ENCODE data around the gene NUDT2. TPM values are rescaled to one million over a fixed set of nuclear protein-coding genes. Genes with fewer than 3 reads are reported as not detected.
"Not testable (repeated sequence)": the region's sequence is repeated elsewhere in the genome, so short reads cannot be mapped to it uniquely, and the experiment has no call there.

The NUDT2 gene
- total RNA-seq, 6 experiments from 2014 or later = 29.0 to 35.2 (median 31.9) TPM

- Mint-ChIP-seq H3K4me3 (no peak overlapping the region), H3K27me3 (ENCODE audit: insufficient read depth) (no peaks in the 10 kb centered on the region; the same call in 1 of the 2 replicates), H3K27ac (no peak overlapping the region), H3K36me3 (ENCODE audit: low read depth) (peaks cover 15% of the 10 kb centered on the region), H3K9me3 (no peaks in the 10 kb centered on the region), H3K4me1 (ENCODE audit: low read depth) (no peaks in the 10 kb centered on the region)
- no peak for TF ChIP-seq CTCF (IDR thresholded peaks at IDR 0.05)
- DNase-seq = no peak
Observed at GRCh38 chr9:34343605-34344004, 14.2 kb downstream of the NUDT2 start.

- no peak for DNase-seq
- Mint-ChIP-seq H3K9me3 (no peaks in the 10 kb centered on the region), H3K27ac (no peak overlapping the region), H3K4me1 (ENCODE audit: low read depth) (no peaks in the 10 kb centered on the region), H3K27me3 (ENCODE audit: insufficient read depth) (no peaks in the 10 kb centered on the region; the same call in 1 of the 2 replicates), H3K36me3 (ENCODE audit: low read depth) (peaks cover 11% of the 10 kb centered on the region), H3K4me3 (no peak overlapping the region)
- no peak for TF ChIP-seq CTCF (IDR thresholded peaks at IDR 0.05)
Observed at GRCh38 chr9:34346873-34347799, 17.8 kb downstream of the NUDT2 start.

GRCh38 chr9:34347800-34348158, 18.4 kb downstream of the NUDT2 start:
- Mint-ChIP-seq H3K27ac (no peak overlapping the region), H3K27me3 (ENCODE audit: insufficient read depth) (no peaks in the 10 kb centered on the region; the same call in 1 of the 2 replicates), H3K36me3 (ENCODE audit: low read depth) (peaks cover 11% of the 10 kb centered on the region), H3K4me1 (ENCODE audit: low read depth) (no peaks in the 10 kb centered on the region), H3K4me3 (no peak overlapping the region), H3K9me3 (no peaks in the 10 kb centered on the region)
- DNase-seq = no peak
- TF ChIP-seq CTCF (IDR thresholded peaks at IDR 0.05) = no peak

- H3K27me3 Mint-ChIP-seq (ENCODE audit: insufficient read depth) = no peaks in the 10 kb centered on the region; the same call in 1 of the 2 replicates
- H3K27ac Mint-ChIP-seq = no peak overlapping the region
- no peak for DNase-seq
- TF ChIP-seq CTCF (IDR thresholded peaks at IDR 0.05) = no peak
- no peaks in the 10 kb centered on the region for H3K9me3 Mint-ChIP-seq
- H3K36me3 Mint-ChIP-seq (ENCODE audit: low read depth) = peaks cover 5% of the 10 kb centered on the region
- no peaks in the 10 kb centered on the region for H3K4me1 Mint-ChIP-seq (ENCODE audit: low read depth)
- H3K4me3 Mint-ChIP-seq = no peak overlapping the region
Observed at GRCh38 chr9:34349324-34349723, 20.0 kb downstream of the NUDT2 start.

- not testable (repeated sequence) for DNase-seq; H3K9me3 Mint-ChIP-seq; H3K4me1 Mint-ChIP-seq (ENCODE audit: low read depth); H3K27ac Mint-ChIP-seq; H3K27me3 Mint-ChIP-seq (ENCODE audit: insufficient read depth); H3K4me3 Mint-ChIP-seq
- H3K36me3 Mint-ChIP-seq (ENCODE audit: low read depth) = peaks cover 18% of the 10 kb centered on the region
Observed at GRCh38 chr9:34352122-34352652, 22.8 kb downstream of the NUDT2 start.

GRCh38 chr9:34352957-34353356, 23.6 kb downstream of the NUDT2 start:
- H3K4me1 Mint-ChIP-seq (ENCODE audit: low read depth); H3K27ac Mint-ChIP-seq; H3K9me3 Mint-ChIP-seq; H3K4me3 Mint-ChIP-seq; H3K27me3 Mint-ChIP-seq (ENCODE audit: insufficient read depth); DNase-seq: not testable (repeated sequence)
- peaks cover 18% of the 10 kb centered on the region for H3K36me3 Mint-ChIP-seq (ENCODE audit: low read depth)
